Measurements from ENCODE around the gene SCN3B.
A peak's percentile ranks its signal among the peaks of the same experiment; 100 is the strongest.

DNA sequence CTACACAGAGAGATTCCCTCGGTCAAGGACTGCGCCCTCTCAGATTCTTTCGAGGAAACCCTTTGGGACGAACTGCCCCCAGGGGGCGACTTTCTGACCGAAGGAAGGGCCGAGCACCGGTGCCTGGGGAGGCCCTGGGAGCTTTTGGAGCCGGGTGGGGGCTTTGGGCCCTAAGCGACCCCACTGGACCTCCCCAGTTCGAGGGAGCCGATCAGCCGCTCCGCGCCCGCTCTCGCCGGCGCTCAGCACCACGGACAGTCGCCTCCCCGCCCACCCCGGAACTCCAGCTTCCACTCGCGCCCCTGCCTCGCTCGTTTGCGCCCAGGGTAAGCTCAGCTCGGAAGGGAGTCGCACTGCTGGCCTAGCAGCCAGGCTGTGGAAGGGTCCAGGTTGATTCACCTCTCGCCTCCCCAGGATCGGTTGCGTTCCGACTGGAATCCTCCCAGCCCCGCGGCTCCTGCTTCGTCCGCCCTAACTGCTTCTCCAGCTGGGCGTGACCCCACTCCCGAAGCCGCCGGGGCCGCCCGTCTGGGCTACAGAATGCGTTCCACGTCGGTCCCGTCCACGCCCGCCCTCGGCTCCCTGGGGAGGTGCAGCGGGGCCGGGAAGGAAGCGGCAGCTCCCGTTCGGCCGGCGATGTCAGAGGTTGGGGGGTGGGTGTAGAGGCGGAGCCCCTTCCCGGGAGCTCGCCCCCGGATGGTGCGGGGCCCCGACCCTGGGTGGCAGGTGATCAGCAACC is 428 bp downstream of the SCN3B start:
- TF ChIP-seq CTCF (tag by site-specific recombination; IDR thresholded peaks at IDR 0.05) (peak; percentile 41; the same call in 1 of the 2 replicates), ZNF792 (tag by site-specific recombination; IDR thresholded peaks at IDR 0.05) (no peak), GLI4 (tag by site-specific recombination; IDR thresholded peaks at IDR 0.05) (no peak), FEZF1 (tag by site-specific recombination; IDR thresholded peaks at IDR 0.05) (no peak), PATZ1 (tag by site-specific recombination; IDR thresholded peaks at IDR 0.05) (no peak), ZNF544 (tag by site-specific recombination; IDR thresholded peaks at IDR 0.05) (no peak), ZNF549 (tag by site-specific recombination; IDR thresholded peaks at IDR 0.05) (no peak), ZNF768 (tag by site-specific recombination; IDR thresholded peaks at IDR 0.05) (no peak), YY1 (tag by site-specific recombination; IDR thresholded peaks at IDR 0.05) (no peak), HOXA7 (CRISPR knock-in tag; IDR thresholded peaks at IDR 0.05; ENCODE audit: borderline replicate concordance) (no peak)

Data from HEK293 (cell line).